Activated gamma-delta T cell treated with Interleukin-2 at 50 U/mL for 16 hours (primary cell): ENCODE data around the gene BRAT1.
"Not testable (repeated sequence)": the region's sequence is repeated elsewhere in the genome, so short reads cannot be mapped to it uniquely, and the experiment has no call there.

ENCODE experiments used
- DNase-seq: peaks from one replicate; pipeline ENCODE4 v3.0.0-alpha.2; 2020

Gene BRAT1

GRCh38 chr7:2555121-2556052 lies at the start of gene BRAT1:
TSS of gene BRAT1 (minus strand) at chr7:2555524. CDS start at chr7:2554431, 1,093 bp downstream.
- DNase-seq, result peak; percentile 97

- no peak for DNase-seq
Observed at GRCh38 chr7:2604608-2605174, 49.4 kb upstream of the BRAT1 start.

GRCh38 chr7:2603044-2603965 lies 48.0 kb upstream of the BRAT1 start:
- DNase-seq, result no peak

- DNase-seq, result no peak
Observed at GRCh38 chr7:2602406-2603043, 47.2 kb upstream of the BRAT1 start.

GRCh38 chr7:2601907-2602306 lies 46.6 kb upstream of the BRAT1 start:
- no peak for DNase-seq

- DNase-seq, result no peak
Observed at GRCh38 chr7:2601065-2601464, 45.7 kb upstream of the BRAT1 start.

- DNase-seq, result no peak
Observed at GRCh38 chr7:2598154-2598823, 43.0 kb upstream of the BRAT1 start.

GRCh38 chr7:2597273-2597640 lies 41.9 kb upstream of the BRAT1 start:
- DNase-seq, result no peak

- DNase-seq, result no peak
Observed at GRCh38 chr7:2596464-2597272, 41.3 kb upstream of the BRAT1 start.

GRCh38 chr7:2595258-2595860 lies 40.0 kb upstream of the BRAT1 start:
- no peak for DNase-seq

- DNase-seq, result no peak
Observed at GRCh38 chr7:2594599-2594998, 39.3 kb upstream of the BRAT1 start.

GRCh38 chr7:2593036-2593727 lies 37.9 kb upstream of the BRAT1 start:
- no peak for DNase-seq

GRCh38 chr7:2592375-2592865 lies 37.1 kb upstream of the BRAT1 start:
- DNase-seq, result no peak

- DNase-seq, result not testable (repeated sequence)
Observed at GRCh38 chr7:2589941-2590340, 34.6 kb upstream of the BRAT1 start.

- no peak for DNase-seq
Observed at GRCh38 chr7:2589341-2589740, 34.0 kb upstream of the BRAT1 start.

GRCh38 chr7:2587778-2588177 lies 32.5 kb upstream of the BRAT1 start:
- DNase-seq, result no peak

- DNase-seq, result no peak
Observed at GRCh38 chr7:2587134-2587533, 31.8 kb upstream of the BRAT1 start.

- DNase-seq, result no peak
Observed at GRCh38 chr7:2586326-2587020, 31.1 kb upstream of the BRAT1 start.

GRCh38 chr7:2585446-2585845 lies 30.1 kb upstream of the BRAT1 start:
- DNase-seq, result no peak
